AG09319 (cell line): ENCODE data around the gene CBFA2T2.
"Not testable (repeated sequence)": the region's sequence is repeated elsewhere in the genome, so short reads cannot be mapped to it uniquely, and the experiment has no call there.

Source experiments
- DNase-seq: peaks from one replicate; pipeline ENCODE4 v3.0.0-alpha.2; 2010; ENCODE audit warnings: low read depth; ENCODE audit errors: extremely low read depth
- CTCF ChIP-seq: IDR thresholded peaks from 2 replicates; pipeline ENCODE4 v1.5.1; 2011; ENCODE audit warnings: low read depth, mild to moderate bottlenecking, inconsistent platforms, low read length, moderate library complexity

The CBFA2T2 gene

GRCh38 chr20:33640287-33640686 lies 150.4 kb downstream of the CBFA2T2 start:
- DNase-seq: no peak
- no peak for TF ChIP-seq CTCF

- DNase-seq: no peak
- TF ChIP-seq CTCF: no peak
These were observed 154.6 kb downstream of the CBFA2T2 start for GRCh38 chr20:33644313-33645071.

GRCh38 chr20:33645072-33645358 lies 155.1 kb downstream of the CBFA2T2 start:
- no peak for DNase-seq
- TF ChIP-seq CTCF: no peak

- DNase-seq: no peak
- TF ChIP-seq CTCF: no peak
These were observed 155.5 kb downstream of the CBFA2T2 start for GRCh38 chr20:33645396-33645795.

GRCh38 chr20:33646191-33646590 lies 156.3 kb downstream of the CBFA2T2 start:
- no peak for TF ChIP-seq CTCF
- DNase-seq: no peak

- not testable (repeated sequence) for DNase-seq
These were observed 157.2 kb downstream of the CBFA2T2 start for GRCh38 chr20:33646959-33647602.

GRCh38 chr20:33647603-33648395 lies 157.9 kb downstream of the CBFA2T2 start:
- no peak for TF ChIP-seq CTCF
- DNase-seq: peak; percentile 38
